ENCODE measurements around the gene HES4. TPM values are rescaled to one million over a fixed set of nuclear protein-coding genes. Genes with fewer than 3 reads are reported as not detected.
"Not testable (repeated sequence)": the region's sequence is repeated elsewhere in the genome, so short reads cannot be mapped to it uniquely, and the experiment has no call there.

Gene HES4
- total RNA-seq, 1 experiment from 2014 or later: 27.5 TPM

DNA sequence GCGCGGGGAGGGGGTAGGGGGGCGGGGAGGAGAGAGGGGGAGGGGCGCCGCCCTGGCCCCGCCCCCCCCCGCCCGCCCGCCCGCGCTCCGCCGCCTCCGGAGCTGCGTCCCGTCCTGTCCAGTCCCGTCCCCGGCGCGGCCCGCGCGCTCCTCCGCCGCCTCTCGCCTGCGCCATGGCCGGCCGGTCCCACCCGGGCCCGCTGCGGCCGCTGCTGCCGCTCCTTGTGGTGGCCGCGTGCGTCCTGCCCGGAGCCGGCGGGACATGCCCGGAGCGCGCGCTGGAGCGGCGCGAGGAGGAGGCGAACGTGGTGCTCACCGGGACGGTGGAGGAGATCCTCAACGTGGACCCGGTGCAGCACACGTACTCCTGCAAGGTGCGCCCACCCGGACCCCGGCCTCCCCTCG, 20.1 kb upstream of the HES4 start, which contains the start of gene AGRN:
AGRN (plus strand) TSS at position 121 of the 405 bp plus-strand sequence; CDS start at position 174, 53 bp downstream.
- in situ Hi-C loops (cut with HindIII; ENCODE audit: low sequenced_read_pairs): no loop called here
- no peak for DNase-seq (ENCODE audit: low spot score)

DNA sequence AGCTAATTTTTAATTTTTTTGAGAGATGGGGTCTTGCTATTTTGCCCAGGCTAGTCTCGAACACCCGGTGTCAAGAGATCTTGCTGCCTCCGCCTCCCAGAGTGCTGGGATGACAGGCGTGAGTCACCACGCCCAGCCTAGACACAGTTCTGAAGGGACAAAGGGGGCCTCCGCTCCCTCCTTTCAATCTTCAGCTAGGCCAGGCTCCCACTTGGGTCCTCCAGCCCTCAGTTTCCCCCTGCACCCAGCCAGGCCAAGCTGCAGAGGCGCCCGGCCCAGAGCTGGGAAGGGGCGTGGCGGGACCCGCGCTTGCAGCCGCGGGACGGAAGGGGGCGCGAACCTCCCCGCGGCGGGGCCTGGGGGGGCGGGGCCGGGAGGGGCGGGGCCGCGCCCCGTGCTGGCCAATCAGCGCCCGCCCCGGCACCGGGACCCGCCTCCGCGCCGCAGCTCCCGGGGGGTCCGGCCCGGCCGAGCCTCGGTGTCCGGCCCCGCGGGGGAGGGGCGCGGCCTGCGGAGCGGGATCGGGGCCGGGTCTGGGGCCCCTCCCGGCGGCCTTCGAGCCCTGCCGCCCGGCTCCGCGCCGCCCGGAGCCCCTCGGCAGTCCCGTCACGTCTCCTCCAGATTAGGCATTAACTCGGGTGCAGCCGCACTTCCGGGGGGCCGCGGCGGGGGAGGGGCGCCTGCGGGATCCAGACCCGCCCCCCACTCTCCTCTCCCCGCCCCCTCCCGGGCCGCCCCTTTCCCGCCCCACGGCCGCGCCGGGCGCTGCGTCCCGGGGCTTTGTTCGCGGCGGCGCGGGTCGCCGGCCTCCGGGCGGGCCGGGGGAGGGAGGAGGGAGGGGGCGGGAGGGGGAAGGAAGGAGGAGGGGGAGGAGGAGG, 19.5 kb upstream of the HES4 start:
- in situ Hi-C loops (cut with HindIII; ENCODE audit: low sequenced_read_pairs): no loop called here
- peak; percentile 26 for DNase-seq (ENCODE audit: low spot score)

DNA sequence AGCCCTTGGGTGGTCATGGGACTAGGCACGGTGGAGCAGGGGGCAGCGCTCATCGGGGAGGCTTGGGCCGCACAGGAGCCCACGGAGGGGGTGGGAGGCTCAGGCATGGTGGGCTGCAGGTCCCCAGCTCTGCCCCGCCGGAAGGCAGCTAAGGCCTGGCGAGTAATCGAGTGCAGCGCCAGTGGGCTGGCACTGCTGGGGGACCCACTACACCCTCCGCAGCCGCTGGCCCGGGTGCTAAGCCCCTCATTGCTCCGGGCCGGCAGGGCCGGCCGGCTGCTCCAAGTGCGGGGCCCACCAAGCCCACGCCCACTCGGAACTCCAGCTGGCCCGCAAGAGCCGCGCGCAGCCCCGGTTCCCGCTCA, 18.4 kb upstream of the HES4 start:
- in situ Hi-C loops (cut with HindIII; ENCODE audit: low sequenced_read_pairs); DNase-seq (ENCODE audit: low spot score): not testable (repeated sequence)

DNA sequence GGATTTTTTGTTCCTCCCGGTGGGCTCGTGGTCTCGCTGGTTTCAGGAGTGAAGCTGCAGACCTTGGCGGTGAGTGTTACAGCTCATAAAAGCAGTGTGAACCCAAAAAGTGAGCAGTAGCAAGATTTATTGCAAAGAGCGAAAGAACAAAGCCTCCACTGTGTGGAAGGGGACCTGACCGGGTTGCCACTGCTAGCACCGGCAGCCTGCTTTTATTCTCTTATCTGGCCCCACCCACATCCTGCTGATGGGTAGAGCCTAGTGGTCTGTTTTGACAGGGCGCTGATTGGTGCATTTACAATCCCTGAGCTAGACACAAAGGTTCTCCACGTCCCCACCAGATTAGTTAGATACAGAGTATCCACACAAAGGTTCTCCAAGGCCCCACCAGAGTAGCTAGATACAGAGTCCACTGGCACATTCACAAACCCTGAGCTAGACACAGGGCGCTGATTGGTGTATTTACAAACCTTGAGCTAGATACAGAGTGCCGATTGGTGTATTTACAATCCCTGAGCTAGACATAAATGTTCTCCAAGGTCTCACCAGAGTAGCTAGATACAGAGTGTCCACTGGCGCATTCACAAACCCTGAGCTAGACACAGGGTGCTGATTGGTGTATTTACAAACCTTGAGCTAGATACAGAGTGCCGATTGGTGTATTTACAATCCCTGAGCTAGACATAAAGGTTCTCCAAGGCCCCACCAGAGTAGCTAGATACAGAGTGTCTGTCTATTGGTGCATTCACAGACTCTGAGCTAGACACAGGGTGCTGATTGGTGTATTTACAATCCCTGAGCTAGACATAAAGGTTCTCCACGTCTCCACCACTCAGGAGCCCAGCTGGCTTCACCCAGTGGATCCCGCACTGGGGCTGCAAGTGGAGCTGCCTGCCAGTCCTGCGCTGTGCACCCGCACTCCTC, 17.8 kb upstream of the HES4 start:
- in situ Hi-C loops (cut with HindIII; ENCODE audit: low sequenced_read_pairs): not testable (repeated sequence)

DNA sequence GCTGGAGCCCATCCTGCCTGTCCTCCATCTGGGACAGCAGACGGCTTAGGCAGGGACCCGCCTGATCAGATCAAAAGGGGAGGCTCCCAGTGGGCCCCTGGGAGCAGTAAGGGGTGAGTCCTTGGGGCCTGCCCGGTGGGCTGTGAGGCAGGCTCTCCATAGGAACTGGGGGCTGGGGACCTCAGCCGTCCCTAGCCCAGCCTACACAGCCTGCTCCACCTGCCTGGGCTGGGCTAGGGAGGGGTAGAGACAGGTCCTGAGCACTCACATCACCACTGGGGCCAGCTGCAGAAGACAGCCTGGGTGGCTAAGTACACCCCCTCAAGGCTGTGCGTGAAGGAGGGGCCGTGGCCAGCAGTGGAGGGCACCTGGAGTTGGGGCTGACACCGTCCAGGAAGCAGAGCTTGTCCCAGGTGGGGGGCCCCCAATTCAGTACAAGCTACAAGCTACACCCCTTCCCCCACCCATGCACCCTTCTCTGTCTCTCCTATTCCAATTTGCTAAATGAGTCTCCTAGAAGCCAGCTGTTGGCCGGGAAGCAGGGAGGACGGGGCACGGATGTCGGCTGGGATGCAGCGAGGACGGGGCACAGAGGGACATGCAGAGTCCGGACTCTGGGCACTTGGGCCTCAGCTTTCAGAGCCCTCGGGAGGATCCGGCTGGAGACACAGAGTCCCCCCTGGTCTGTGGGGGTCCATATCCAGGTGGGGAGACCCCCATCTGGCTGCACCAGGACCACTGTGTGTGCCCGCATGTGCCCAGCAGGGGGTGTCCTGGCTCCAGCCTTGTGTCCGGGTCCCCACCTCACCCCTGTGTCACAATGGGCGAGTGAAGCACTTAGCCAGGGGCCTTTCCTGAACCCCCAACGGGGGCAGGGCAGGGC, 15.1 kb upstream of the HES4 start:
- in situ Hi-C loops (cut with HindIII; ENCODE audit: low sequenced_read_pairs): no loop called here
- no peak for DNase-seq (ENCODE audit: low spot score)

More for the DNA sequence above, 17.8 kb upstream of the HES4 start:
- not testable (repeated sequence) for DNase-seq (ENCODE audit: low spot score)

DNA sequence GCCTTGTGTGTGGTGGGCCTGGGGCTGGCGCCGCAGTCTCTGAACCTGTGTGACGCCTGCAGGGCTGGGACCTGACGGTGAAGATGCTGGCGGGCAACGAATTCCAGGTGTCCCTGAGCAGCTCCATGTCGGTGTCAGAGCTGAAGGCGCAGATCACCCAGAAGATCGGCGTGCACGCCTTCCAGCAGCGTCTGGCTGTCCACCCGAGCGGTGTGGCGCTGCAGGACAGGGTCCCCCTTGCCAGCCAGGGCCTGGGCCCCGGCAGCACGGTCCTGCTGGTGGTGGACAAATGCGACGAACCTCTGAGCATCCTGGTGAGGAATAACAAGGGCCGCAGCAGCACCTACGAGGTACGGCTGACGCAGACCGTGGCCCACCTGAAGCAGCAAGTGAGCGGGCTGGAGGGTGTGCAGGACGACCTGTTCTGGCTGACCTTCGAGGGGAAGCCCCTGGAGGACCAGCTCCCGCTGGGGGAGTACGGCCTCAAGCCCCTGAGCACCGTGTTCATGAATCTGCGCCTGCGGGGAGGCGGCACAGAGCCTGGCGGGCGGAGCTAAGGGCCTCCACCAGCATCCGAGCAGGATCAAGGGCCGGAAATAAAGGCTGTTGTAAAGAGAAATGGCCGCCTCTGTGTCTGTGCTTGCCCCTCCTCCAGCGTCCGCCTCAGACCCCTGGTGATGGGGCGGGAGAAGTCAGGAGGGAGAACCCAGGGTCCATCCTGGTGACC, 14.2 kb upstream of the HES4 start:
- no peak for DNase-seq (ENCODE audit: low spot score)
- in situ Hi-C loops (cut with HindIII; ENCODE audit: low sequenced_read_pairs): no loop called here

DNA sequence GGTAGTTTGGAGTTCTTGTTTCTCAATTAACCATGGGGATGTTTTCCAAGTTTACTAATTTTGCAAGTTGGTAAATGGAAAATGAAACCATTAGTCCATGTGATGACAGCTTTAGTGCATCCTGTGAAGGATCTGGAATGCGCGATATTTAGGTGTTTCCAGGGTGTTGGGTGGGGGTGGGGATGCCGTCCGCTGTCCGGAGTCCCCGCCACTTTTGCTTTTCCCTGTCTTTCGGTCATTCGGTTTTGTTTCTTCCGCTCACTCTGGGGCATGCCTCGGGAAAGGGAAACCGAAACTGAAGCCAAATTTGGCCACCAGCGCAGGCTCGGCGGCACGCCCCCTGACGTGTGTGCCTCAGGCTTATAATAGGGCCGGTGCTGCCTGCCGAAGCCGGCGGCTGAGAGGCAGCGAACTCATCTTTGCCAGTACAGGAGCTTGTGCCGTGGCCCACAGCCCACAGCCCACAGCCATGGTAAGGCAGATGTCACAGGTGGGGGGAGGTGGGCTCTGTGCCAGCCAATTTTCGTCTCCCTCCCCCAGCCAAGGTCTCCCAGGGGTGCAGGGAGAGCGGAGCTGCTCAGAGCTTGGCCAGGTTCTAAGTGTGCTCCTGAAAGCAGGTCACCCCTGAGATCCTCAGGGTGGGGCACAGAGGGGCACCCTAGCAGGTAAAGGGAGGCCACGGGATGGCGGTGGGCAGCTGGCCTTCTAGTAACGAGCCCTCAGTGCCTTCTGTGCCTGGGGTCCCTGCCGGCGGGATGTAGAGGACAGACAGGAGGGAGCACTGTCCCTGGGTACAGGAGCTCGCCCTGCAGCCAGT, 13.4 kb upstream of the HES4 start, which contains the start of gene ISG15:
ISG15 (plus strand) TSS at position 393 of the 817 bp plus-strand sequence; CDS start at position 470, 77 bp downstream.
- in situ Hi-C loops (cut with HindIII; ENCODE audit: low sequenced_read_pairs): no loop called here

DNA sequence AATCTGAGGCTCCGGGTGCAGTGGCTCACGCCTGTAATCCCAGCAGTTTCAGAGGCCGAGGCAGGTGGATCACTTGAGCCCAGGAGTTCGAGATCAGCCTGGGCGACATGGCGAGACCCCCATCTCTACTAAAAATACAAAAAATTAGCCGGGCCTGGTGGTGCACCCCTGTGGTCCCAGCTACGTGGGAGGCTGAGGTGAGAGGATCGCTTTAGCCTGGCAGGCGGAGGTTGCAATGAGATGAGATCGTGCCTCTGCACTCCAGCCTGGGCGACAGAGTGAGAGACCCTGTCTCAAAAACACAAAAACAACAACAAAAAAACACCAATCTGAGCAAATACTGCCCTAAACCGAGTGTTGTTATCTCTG, 12.8 kb upstream of the HES4 start:
- DNase-seq (ENCODE audit: low spot score); in situ Hi-C loops (cut with HindIII; ENCODE audit: low sequenced_read_pairs): not testable (repeated sequence)

More for the DNA sequence above, 13.4 kb upstream of the HES4 start, which contains the start of gene ISG15:
- peak; percentile 57 for DNase-seq (ENCODE audit: low spot score)

DNA sequence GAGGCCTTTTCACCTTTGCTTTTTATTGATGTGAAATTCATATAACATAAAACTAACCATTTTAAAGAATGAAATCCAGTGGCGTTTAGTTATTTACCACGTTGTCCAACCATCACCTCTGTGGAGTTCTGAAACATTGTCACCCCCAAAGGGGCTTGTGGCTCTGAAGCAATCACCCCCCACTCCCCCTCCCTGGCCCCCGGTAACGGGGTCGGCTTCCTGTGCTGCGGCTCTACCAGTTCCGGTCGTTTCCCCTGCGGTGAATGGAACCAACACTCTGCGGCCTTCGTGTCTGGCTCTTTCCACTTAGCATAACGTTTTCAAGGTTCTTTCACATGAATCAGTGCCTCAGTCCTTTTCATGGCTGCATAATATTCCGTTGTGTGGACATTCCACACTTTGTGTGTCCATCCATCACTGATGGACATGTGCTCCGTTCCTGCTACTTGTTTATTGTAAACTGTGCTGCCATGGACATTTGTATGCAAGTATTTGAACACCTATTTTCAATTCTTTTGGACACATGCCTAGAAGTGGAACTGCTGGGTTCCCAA, 11.6 kb upstream of the HES4 start:
- DNase-seq (ENCODE audit: low spot score): no peak
- in situ Hi-C loops (cut with HindIII; ENCODE audit: low sequenced_read_pairs): no loop called here

DNA sequence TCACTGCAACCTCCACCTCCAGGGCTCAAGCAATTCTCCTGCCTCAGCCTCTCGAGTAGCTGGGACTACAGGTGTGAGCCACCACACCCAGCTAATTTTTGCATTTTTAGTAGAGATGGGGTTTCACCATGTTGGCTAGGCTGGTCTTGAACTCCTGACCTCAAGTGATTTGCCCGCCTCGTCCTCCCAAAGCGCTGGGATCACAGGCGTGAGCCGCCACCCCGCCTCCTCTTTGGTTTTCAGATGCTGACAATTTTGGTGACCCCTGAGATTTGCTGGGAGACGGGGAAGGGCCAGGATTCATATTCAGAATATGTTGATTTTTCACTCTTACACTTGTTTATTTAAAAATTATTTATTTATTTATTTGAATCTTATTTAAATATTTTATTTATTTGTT, 10.2 kb upstream of the HES4 start:
- in situ Hi-C loops (cut with HindIII; ENCODE audit: low sequenced_read_pairs): not testable (repeated sequence)

DNA sequence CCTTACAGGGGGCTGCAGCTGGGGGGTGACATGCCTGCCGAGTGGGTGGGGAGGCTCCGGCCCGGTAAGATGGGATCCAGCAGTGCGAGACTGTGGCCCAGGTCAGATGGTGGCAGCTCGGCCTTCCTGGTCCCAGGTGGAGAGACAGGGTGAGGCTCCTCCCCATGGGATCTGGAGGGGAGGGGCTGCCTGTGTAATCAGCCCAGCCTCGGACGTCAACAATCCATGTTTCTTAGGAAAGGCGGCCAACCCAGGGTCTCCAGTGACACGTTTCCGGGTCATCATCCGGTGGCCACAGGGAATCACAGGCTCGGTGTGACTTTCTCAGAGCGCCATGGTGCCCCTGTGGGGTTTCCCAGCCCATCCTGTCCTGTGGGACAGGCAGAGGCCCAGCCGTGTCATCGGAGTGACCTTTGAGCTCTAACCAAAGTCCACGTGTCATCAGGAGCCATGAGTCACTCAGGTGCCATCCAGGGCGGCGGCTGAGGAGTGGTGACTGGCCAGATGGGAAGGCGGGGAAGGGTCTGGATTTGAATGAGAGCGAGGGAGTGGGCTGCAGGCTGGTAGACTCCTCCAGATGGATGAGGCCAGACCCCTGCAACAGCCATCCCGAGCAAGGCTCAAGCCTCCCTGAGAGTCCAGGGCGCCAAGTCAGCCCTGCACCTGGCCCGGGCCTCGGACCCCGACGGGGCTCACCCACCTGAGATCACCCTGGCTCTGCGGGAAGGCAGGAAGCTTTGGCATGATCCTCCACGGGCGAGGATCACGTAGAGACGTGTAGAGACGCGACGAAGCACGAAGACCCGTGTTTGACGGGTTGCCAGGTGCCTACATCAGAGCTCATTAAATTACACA, 6.6 kb upstream of the HES4 start:
- in situ Hi-C loops (cut with HindIII; ENCODE audit: low sequenced_read_pairs): no loop called here
- no peak for DNase-seq (ENCODE audit: low spot score)

More for the DNA sequence above, 10.2 kb upstream of the HES4 start:
- DNase-seq (ENCODE audit: low spot score): not testable (repeated sequence)

DNA sequence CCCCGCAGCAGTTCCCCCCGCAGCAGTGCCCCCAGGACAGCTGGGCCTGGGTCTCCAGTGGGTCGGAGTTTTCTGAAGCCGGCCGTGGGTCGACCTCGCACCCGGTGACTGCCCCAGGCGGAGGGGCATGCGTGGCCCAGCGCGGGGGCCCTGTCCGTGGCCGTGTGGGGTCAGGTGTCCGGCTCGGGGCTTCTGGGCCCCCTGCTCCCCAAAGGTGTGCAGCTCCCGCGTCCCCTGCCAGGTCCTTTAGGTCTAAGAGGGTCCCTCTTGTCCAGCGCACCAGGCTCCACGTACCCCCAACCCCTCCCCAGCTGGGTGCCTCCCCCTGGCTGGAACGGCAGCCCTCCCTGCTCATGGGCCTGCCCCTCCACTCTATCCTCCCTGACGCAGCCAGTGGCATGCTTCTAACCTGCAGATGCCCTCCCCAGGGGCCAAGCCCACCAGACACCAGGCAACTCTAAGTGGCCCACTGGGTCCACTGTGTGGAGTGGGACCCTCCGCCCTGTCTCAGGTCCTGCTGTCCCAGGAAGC, 5.9 kb upstream of the HES4 start:
- DNase-seq (ENCODE audit: low spot score): no peak
- in situ Hi-C loops (cut with HindIII; ENCODE audit: low sequenced_read_pairs): no loop called here

DNA sequence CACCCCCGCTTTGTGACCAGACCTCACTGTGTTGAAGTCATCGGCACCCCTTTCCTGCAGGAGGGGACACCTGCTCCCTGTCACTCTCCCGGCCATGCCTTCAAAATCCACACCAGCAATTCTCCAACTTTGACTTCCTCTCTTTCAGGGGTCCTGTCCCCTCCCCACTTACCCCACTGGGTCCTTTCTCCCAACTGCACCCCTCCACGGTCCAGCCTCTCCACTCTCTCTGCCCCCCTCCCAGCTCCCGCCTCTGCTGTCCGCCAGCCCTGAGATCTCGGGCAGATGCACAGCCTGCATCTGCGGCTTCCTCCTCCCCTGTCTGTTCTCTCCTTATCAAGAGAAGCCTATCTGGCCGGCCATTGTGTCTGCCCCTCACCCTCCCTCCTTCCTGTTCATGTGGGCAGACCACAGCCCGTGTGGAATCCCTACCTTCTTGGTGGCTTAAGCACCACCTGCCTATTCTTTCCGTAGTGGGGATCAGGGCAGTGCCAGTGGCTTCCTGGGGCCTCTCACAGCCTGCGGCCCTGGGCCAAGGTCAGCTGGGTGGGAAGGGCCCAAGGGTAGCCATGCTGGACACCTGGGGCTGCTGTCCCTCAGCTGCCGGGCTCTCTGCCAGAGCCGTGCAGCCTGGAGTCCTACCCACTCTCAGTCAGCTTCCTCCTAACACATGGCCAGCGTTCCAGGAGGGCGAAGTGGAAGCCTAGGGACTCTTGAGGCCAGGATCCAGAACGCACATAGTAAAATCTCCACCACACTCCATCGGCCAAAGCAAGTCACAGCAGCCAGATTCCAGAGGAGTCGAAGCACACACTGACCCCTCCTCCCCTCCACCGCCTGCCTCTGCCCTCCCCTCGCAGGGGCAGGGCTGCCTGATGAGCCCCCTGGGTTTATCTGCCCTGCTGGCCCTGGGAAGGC, 5.1 kb upstream of the HES4 start:
- no peak for DNase-seq (ENCODE audit: low spot score)
- in situ Hi-C loops (cut with HindIII; ENCODE audit: low sequenced_read_pairs): no loop called here

DNA sequence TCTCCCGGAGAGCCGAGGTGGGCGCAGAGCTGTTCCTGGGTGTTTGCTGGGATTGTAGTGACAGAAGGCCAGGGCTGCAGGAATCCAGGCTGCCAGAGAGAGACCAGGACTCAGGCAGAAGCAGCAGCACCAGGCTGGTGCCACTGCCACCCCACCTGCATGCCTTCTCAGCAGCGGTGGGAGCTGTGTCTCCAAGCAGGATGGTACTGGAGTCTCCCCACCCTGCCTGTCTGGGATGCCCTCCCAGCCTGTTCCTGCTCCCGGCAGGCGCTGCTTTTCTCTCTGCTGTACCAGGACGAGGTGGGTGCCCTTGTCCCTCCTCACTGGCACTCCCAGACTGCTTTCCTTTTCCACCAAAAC, 4.5 kb upstream of the HES4 start:
- in situ Hi-C loops (cut with HindIII; ENCODE audit: low sequenced_read_pairs): no loop called here

More for the DNA sequence above, 4.5 kb upstream of the HES4 start:
- DNase-seq (ENCODE audit: low spot score): no peak
